ENCODE results near the gene ANKHD1. TPM values are rescaled to one million over a fixed set of nuclear protein-coding genes. Genes with fewer than 3 reads are reported as not detected.

ANKHD1 gene
- total RNA-seq, 1 experiment from 2014 or later: 109 TPM

- TF ChIP-seq EZH2 (IDR thresholded peaks at IDR 0.05; ENCODE audit: low read depth) (no peak), CTCF (conservative IDR thresholded peaks at IDR 0.05) (no peak)
- 0 out of 2 replicates have a peak, but pooled peaks cover 3% of the 10 kb centered on the region for H3K4me1 ChIP-seq (replicated peaks; ENCODE audit: insufficient read depth)
- no peak overlapping the region for H2AFZ ChIP-seq
- H3K9me2 ChIP-seq (ENCODE audit: insufficient read depth): no peaks in the 10 kb centered on the region
- no peak overlapping the region for H3K4me3 ChIP-seq
- no peaks in the 10 kb centered on the region for H3K79me2 ChIP-seq (ENCODE audit: low read depth)
- ChIA-PET CTCF (no interaction called here), POLR2A (ENCODE audit: unreplicated experiment) (no interaction called here)
- no peaks in the 10 kb centered on the region for H3K27me3 ChIP-seq (ENCODE audit: insufficient read depth, low read depth)
- intact Hi-C loops (cut with micrococcal nuclease; ENCODE audit: unreplicated experiment): no loop called here
- no peak for DNase-seq
- H3K27ac ChIP-seq: no peak overlapping the region
- peaks cover 3% of the 10 kb centered on the region for H4K20me1 ChIP-seq (ENCODE audit: insufficient read depth)
- H3K36me3 ChIP-seq (ENCODE audit: low read depth): peaks cover 38% of the 10 kb centered on the region
- H3K4me2 ChIP-seq: no peak overlapping the region
- H3F3A ChIP-seq (ENCODE audit: insufficient read depth, low read depth): peaks cover 18% of the 10 kb centered on the region; the same call in 1 of the 2 replicates
- no TSS peak for BruUV-seq (replicated peaks)
- H3K9me3 ChIP-seq (ENCODE audit: insufficient read depth, low read depth): no peaks in the 10 kb centered on the region
Measured at GRCh38 chr5:140488914-140489313, 87.3 kb downstream of the ANKHD1 start.

- Histone ChIP-seq H2AFZ (no peak overlapping the region), H3K27ac (no peak overlapping the region), H3K36me3 (ENCODE audit: low read depth) (0 out of 2 replicates have a peak, but pooled peaks cover 9% of the 10 kb centered on the region), H3K27me3 (ENCODE audit: insufficient read depth, low read depth) (no peaks in the 10 kb centered on the region), H3K9me3 (ENCODE audit: insufficient read depth, low read depth) (no peaks in the 10 kb centered on the region), H3K79me2 (ENCODE audit: low read depth) (no peaks in the 10 kb centered on the region), H3K9me2 (ENCODE audit: insufficient read depth) (no peaks in the 10 kb centered on the region), H3F3A (ENCODE audit: insufficient read depth, low read depth) (peaks cover 29% of the 10 kb centered on the region; the same call in 1 of the 2 replicates), H3K4me1 (replicated peaks; ENCODE audit: insufficient read depth) (0 out of 2 replicates have a peak, but pooled peaks cover 3% of the 10 kb centered on the region), H3K4me2 (no peak overlapping the region), H4K20me1 (ENCODE audit: insufficient read depth) (peaks cover 7% of the 10 kb centered on the region; the same call in 1 of the 2 replicates), H3K4me3 (no peak overlapping the region)
- POLR2A ChIA-PET (ENCODE audit: unreplicated experiment): no interaction called here
- no peak for DNase-seq
- no peak for TF ChIP-seq CTCF (conservative IDR thresholded peaks at IDR 0.05)
- TF ChIP-seq EZH2 (IDR thresholded peaks at IDR 0.05; ENCODE audit: low read depth): no peak
- BruUV-seq (replicated peaks): no TSS peak
- CTCF ChIA-PET: no interaction called here
- intact Hi-C loops (cut with micrococcal nuclease; ENCODE audit: unreplicated experiment): loop anchor here (10.0 kb wide), 1 partner anchor 63 kb away; no protein-coding TSS in a partner anchor
Measured at GRCh38 chr5:140497897-140498296, 96.3 kb downstream of the ANKHD1 start.

- no peak for DNase-seq
- H3K9me3 ChIP-seq (ENCODE audit: insufficient read depth, low read depth): no peaks in the 10 kb centered on the region
- H2AFZ ChIP-seq: no peak overlapping the region
- H3K27me3 ChIP-seq (ENCODE audit: insufficient read depth, low read depth): no peaks in the 10 kb centered on the region
- POLR2A ChIA-PET (ENCODE audit: unreplicated experiment): no interaction called here
- H3K27ac ChIP-seq: 0 out of 2 replicates have a peak overlapping the region, but pooled peaks have one; percentile 21
- 0 out of 2 replicates have a peak, but pooled peaks cover under 1% of the 10 kb centered on the region for H3K4me1 ChIP-seq (replicated peaks; ENCODE audit: insufficient read depth)
- no peak for TF ChIP-seq EZH2 (IDR thresholded peaks at IDR 0.05; ENCODE audit: low read depth)
- no peak for TF ChIP-seq CTCF (conservative IDR thresholded peaks at IDR 0.05)
- no peaks in the 10 kb centered on the region for H3K79me2 ChIP-seq (ENCODE audit: low read depth)
- H4K20me1 ChIP-seq (ENCODE audit: insufficient read depth): peaks cover 10% of the 10 kb centered on the region; the same call in 1 of the 2 replicates
- H3K4me3 ChIP-seq: no peak overlapping the region
- H3F3A ChIP-seq (ENCODE audit: insufficient read depth, low read depth): peaks cover 31% of the 10 kb centered on the region; the same call in 1 of the 2 replicates
- H3K36me3 ChIP-seq (ENCODE audit: low read depth): 0 out of 2 replicates have a peak, but pooled peaks cover 13% of the 10 kb centered on the region
- intact Hi-C loops (cut with micrococcal nuclease; ENCODE audit: unreplicated experiment): loop anchor here (10.0 kb wide), 1 partner anchor 64 kb away; no protein-coding TSS in a partner anchor
- no peak overlapping the region for H3K4me2 ChIP-seq
- CTCF ChIA-PET: no interaction called here
- no peaks in the 10 kb centered on the region for H3K9me2 ChIP-seq (ENCODE audit: insufficient read depth)
- no TSS peak for BruUV-seq (replicated peaks)
Measured at GRCh38 chr5:140498591-140498990, 97.0 kb downstream of the ANKHD1 start.
